GM19240 (cell line): ENCODE data around the gene PDILT.
"Not testable (repeated sequence)": the region's sequence is repeated elsewhere in the genome, so short reads cannot be mapped to it uniquely, and the experiment has no call there.

Source experiments
- DNase-seq: peaks from one replicate; pipeline ENCODE4 v3.0.0; 2011; ENCODE audit warnings: low spot score; ENCODE audit not compliant: insufficient read length

The PDILT gene

DNA sequence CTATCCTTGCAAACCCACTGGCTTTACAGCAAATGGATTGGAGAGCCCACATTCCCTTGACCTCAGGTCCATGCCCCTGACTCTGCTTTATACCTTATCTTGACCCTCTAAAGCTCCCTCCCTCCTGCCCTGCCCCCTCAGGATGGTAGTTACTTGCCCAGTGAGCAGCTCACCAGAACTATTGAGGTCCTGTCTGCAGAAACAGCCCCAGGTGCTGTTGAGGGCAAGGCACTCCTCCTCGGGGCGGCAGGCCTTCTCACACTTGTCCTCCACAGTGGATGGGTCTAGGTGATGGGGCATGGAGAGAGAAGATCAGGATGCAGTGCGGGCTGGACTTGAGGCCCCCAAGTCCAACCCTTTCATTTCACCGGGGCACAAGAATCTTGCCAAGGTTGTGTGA lies 81.8 kb downstream of the PDILT start:
- DNase-seq: no peak

DNA sequence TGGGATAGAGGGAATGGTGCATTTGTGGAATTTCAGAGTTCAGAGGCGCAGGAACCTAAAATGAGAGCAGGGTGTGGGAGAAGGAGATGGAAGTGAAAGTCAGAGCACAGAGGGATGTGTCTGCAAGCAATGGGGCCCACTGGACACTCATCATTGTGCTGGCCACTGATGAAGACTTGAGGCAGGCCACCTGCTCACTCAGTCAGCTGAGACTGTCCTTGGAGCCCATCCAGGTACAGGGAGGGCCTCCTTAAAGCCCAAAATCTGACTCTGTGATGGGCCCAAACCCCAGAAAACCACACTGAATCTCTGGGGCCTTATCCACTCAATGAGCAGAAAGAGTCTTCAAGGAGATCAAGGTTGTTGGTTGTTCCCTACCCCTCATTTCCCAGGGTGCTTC lies 82.9 kb downstream of the PDILT start:
- DNase-seq: no peak

GRCh38 chr16:20321051-20321450 lies 83.5 kb downstream of the PDILT start:
- not testable (repeated sequence) for DNase-seq

DNA sequence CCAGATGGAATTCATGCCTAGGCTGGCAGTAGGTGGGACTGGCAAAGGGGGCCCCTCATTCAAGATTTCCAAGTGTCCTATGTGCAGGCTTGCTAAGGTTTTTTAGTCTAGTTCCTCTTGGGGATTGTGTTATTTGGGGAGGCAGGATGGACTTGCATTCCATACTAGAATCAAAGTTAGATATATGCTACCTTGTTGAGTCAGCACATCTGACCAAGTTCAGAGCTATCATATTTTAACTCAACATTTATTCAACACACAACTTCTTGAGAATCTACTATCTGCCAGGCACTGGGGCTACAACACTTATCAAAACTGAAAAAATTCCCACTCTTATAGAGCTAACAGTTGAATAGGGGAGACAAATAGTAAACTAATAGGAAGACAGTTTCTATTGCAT lies 83.9 kb downstream of the PDILT start:
- no peak for DNase-seq

- no peak for DNase-seq
Observed at GRCh38 chr16:20320178-20320577, 84.4 kb downstream of the PDILT start.

DNA sequence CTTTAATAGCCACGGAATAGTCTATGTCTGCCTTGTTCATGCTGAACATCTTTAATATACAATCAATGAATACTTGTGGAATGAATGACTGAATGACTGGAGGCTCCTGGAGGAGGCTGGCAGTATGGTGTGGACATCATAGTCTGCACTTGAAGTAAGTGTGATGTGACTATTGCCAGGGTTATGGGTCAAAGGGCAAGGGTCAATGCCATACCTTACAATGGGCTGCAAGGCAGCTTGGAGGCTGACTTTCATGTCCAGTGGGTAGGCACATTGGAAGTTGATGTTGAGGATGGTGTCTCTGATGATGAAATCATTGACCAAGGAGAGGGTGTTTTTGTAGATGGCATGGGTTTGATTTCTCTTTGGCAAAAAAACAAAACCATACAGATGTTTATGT lies 85.1 kb downstream of the PDILT start:
- no peak for DNase-seq

DNA sequence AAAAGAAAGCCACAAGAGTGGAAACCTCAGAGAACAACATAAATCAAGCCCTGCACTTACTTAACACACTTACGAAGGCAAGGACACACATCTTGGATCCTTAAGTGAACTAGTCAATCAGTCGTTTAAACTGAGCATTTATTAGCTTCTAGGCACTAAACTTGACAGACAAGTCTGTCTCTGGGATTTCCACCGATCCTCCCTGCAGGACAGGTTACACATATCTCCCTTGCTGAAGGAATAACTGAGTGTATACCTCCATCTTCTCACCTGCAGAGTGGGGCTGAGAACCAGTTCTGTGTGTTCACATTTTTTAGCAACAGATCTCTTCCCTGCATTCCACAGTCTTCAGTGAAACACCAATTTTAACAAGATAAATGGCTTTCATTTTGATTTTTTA lies 86.1 kb downstream of the PDILT start:
- no peak for DNase-seq

DNA sequence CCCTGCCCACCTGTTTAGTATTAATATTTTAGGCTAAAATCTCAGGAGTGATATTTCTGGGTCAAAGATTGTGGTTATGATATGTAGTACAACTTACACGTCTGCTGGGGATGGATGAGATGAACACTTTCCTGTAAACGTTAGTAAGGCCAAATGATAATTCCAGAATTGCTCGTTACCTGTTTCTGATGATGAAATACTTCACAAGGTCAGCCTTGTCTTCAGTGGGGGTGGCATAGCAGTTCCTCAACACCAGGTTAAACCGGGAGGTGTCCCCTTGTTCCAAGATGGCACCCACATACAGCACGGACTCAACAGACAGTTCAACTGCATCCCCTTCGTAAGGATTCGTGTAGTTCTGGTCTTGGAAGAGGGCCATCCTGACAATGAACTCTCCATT lies 86.5 kb downstream of the PDILT start:
- DNase-seq: no peak

DNA sequence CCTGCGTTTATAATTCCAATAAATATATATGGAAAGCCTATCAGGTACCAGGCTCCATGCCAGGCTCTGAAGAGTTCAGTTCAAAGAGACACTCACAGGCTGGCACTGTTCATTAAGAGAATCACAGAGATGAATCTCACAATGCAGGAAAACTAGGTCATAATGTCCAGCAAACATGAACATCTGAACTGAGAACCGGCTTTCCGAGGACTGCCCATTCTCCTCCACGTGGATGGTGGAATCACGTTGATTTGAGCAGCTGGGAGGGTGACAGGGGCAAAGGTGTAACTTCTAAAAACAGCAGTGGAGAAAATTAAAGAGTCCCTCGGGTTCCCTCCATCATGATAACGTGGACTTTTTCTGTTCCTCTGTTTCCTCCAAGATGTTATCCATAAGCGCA lies 87.4 kb downstream of the PDILT start:
- DNase-seq: no peak

DNA sequence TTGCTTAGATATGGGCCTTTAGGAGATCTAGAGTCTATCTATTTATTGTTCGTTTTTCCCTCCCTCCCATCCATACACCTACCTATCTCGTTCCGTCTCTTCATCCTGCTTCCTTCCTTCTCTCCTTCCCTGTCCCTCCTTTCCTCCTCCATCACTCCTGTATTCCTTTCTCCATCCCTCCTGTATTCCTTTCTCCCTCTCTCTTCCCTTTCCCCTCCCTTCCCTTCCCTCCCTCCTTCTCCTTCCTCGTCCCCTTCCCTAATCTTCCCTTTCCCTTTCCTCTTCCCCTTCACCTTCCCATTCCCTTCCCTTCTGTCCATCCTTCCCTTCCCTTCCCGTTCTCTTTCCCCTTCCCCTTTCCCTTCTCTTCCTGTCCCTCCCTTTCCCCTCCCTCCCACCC lies 87.8 kb downstream of the PDILT start:
- DNase-seq: no peak

- DNase-seq: no peak
Observed at GRCh38 chr16:20315764-20316163, 88.8 kb downstream of the PDILT start.

DNA sequence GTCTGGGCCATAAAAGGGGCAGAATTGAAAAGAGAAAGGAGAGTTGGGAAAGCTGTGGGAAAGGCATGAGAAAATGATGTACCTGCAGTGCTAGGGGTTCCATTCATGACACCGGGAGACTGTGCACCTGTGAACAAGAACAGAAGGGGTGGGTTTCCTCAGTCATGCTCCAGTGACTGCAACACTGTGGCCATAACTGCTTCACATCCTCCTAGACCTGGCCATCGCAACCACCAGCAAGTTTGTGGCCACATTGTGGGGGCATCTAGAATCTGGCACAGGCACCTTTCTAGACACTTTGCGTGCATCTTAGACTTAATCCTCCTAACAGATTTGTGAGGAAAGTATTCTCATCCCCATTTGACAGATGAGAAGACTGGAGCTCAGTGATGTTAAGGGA lies 90.0 kb downstream of the PDILT start:
- no peak for DNase-seq

DNA sequence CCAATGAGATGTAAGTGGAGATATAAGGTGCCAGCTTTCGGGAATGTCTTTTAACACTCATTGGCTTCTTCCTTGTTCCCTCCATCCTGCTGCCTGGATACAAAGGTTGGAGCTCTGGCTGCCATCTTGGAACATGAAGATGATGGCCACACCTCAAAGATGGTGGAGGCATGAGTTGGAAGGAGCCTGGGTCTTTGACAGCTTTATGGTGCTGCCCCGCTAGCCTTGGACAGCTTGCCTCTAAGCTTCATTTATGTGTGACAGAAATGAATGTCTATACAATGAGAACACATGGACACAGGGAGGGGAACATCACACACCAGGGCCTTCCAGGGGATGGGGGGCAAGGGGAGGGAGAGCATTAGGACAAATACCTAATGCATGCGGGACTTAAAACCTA lies 90.8 kb downstream of the PDILT start:
- no peak for DNase-seq

DNA sequence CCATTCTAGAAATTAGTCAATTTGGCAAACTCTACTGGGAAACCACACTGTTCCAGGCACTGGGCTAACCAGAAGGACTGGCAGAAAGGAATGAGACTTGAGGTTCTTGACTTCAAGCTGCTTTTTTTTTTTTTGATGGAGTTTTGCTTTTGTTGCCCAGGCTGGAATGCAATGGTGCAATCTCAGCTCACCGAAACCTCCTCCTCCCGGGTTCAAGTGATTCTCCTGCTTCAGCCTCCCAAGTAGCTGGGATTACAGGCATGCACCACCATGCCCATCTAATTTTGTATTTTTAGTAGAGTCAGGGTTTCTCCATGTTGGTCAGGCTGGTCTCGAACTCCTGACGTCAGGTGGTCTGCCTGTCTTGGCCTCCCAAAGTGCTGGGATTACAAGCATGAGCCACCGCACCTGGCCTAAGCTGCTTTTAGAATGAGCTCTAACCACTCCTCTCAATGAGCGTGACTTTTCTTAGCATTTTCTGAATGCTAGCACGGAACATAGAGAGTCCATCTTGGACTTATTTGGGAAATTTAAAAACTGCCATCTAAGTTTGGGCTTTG lies 91.9 kb downstream of the PDILT start:
- not testable (repeated sequence) for DNase-seq

- DNase-seq: no peak
Observed at GRCh38 chr16:20311548-20311947, 93.0 kb downstream of the PDILT start.

- no peak for DNase-seq
Observed at GRCh38 chr16:20310421-20311395, 93.8 kb downstream of the PDILT start.

DNA sequence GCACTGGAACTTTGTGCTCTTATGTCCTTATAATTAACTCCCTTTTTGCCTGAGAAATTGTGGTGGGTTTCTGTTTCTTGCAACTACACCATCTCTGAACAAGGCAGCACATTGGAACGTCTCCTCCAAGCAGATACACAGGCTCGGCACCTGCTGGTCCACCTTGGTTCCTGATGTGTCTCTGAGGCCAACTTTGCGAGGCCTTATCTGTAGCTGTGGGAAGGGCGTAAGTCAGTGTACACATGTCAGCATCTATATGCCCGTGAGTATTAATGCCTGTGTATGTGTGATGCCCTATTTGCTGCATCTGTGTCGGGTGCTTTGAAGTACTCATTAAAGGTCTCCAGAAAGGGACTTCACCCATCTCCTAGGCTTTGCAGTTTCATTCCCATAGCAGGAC lies 94.8 kb downstream of the PDILT start:
- DNase-seq: no peak
